Activated CD4-positive, alpha-beta T cell treated with anti-CD3 and anti-CD28 coated beads for 24 hours (primary cell): ENCODE data around the gene ZNF630.
"Not testable (repeated sequence)": the region's sequence is repeated elsewhere in the genome, so short reads cannot be mapped to it uniquely, and the experiment has no call there.

Experiments used
- DNase-seq, 2 donors: peaks; one replicate each; pipeline ENCODE4 v3.0.0-alpha.2; 2020; ENCODE audit warnings: low read depth in 2 of 2

Gene ZNF630

GRCh38 chrX:48071064-48071985, at the start of gene ZNF630:
Gene ZNF630, minus strand, starts transcription at chrX:48071640. Its CDS starts 4,754 bp downstream, at chrX:48066886.
- DNase-seq, result peak; percentile 31 to 33

DNA sequence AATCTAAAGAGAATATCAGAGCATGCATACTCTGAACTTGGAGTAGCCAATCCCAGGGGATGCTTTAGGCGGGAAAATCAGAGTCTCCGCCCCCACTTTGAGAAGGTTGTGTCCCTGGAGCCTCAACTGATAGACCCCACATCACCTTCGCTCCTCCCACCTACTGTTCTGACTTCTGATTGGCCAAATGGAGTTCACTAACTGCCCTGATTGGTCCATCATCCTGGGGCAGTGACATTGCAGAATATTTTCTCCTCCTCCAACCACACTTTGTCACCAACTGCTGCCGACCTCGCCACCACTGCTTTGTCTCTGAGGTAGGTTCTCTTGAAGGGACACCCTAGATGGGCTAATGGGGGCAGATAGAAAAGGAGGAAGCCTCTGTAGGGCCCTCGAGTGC, 36.3 kb upstream of the ZNF630 start:
- no peak for DNase-seq

GRCh38 chrX:48102874-48103374, 31.5 kb upstream of the ZNF630 start:
- no peak for DNase-seq

DNA sequence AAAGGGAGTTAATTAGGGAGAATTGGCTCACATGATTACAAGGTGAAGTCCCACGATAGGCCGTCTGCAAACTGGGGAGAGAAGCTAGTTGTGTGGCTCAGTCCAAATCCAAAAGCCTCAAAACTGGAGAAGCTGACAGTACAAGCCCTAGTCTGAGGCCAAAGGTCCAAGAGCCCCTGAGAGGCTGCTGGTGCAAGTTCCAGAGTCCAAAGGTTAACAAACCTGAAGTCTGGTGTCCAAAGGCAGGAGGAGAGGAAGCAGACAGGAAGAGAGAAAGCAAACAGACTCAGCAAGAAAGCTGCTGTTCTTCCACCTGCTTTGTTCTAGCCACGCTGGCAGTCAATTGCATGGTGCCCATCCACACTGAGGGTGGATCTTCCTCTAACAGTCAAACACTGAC, 30.0 kb upstream of the ZNF630 start:
- no peak for DNase-seq

- not testable (repeated sequence) for DNase-seq
Measured at GRCh38 chrX:48092558-48092957, 21.1 kb upstream of the ZNF630 start.

GRCh38 chrX:48090123-48090522, 18.7 kb upstream of the ZNF630 start:
- no peak for DNase-seq

GRCh38 chrX:48086082-48086481, 14.6 kb upstream of the ZNF630 start:
- no peak for DNase-seq

- no peak for DNase-seq
Measured at GRCh38 chrX:48083706-48084105, 12.3 kb upstream of the ZNF630 start.

DNA sequence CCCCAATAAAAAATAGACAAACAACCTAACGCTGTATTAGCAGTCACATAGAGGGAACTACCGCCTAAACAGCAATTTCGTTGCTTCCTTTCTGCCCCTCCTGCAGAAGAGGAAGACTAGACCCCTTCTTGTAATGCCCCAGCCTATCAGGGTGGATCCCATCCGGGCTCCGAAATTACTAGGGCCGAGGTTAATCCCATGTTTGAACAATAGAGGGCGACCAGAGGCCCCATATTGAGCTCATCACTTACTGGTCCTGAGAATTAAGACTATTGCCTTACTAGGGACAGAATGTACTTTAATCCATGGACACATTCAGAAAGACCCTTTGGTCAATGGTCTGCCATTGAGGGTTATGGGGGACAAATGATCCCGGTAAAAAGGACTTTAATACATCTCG, 11.8 kb upstream of the ZNF630 start:
- DNase-seq, result peak; percentile 5 to 26

DNA sequence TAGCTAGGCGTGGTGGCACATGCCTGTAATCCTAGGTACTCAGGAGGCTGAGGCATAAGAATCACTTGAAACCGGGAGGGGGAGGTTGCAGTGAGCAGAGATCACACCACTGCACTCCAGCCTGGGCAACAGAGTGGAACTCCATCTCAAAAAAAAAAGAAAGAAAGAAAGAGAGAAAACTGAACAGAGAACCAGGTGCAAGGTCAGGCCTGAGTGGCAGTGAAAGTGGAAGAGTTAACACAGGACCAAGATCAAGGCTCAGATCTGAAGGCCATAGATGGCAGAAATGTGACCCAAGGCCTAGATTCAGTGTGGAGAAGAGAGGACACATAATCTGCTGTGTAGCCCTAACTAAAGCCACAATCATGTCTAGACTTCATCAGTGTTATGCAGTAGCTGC, 4.9 kb upstream of the ZNF630 start:
- no peak for DNase-seq

- no peak for DNase-seq
Measured at GRCh38 chrX:48071986-48072605, 656 bp upstream of the ZNF630 start.

GRCh38 chrX:48068096-48068887, 3.1 kb downstream of the ZNF630 start:
- no peak for DNase-seq

DNA sequence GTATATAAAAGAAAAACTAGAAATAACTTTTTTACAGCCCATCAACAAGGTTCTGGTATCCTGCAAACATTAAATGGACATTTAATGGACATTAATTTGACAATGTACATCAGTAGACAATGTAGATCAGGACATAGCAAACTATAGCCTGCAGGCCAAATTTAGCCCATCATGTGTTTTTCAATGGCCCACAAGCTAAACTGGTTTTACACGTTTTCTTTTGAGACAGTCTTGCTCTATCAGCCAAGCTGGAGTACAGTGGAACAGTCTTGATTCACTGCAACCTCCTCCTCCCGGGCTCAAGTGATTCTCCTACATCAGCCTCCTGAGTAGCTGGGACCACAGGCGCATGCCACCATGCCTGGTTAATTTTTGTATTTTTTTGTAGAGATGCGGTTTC, 7.2 kb downstream of the ZNF630 start:
- no peak for DNase-seq

DNA sequence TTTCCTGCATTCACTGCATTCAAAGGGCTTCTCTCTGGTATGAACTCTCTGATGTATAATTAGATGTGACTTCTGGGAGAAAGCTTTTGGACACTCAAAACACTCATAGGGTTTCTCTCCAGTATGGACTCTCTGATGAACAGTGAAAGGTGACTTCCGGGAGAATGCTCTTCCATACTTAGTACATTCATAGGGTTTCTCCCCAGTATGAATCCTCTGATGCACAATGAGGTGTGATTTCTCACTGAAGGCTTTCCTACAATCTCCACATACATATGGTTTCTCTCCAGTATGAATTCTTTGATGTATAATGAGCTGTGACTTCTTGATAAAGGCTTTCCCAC, 12.2 kb downstream of the ZNF630 start:
- DNase-seq, result no peak

DNA sequence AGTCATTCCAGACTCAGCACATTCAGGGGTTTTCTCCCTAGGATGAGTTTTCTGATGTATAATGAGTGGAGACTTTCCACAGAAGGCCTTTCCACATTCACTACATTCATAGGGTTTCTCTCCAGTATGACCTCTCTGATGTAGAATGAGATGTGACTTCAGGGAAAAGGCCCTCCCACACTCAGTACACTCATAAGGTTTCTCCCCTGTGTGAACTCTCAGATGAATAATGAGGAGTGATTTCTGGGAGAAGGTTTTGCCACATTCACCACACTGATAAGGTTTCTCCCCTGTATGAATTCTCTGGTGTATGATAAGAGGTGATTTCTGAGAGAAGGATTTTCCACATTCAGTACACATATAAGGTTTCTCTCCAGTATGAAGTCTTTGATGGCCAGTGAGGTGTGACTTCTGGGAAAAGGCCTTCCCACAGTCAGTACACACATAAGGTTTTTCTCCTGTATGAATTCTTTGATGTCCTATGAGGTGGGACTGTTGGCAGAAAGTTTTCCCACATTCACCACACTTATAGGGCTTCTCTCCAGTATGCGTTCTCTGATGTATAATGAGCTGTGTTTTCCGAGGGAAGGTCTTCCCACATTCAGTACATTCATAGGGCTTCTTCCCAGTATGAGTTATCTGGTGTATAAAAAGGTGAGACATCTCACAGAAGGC, 12.7 kb downstream of the ZNF630 start:
- no peak for DNase-seq

- DNase-seq, result no peak
Measured at GRCh38 chrX:48046846-48047245, 24.6 kb downstream of the ZNF630 start.

- no peak for DNase-seq
Measured at GRCh38 chrX:48045410-48046311, 25.8 kb downstream of the ZNF630 start.

DNA sequence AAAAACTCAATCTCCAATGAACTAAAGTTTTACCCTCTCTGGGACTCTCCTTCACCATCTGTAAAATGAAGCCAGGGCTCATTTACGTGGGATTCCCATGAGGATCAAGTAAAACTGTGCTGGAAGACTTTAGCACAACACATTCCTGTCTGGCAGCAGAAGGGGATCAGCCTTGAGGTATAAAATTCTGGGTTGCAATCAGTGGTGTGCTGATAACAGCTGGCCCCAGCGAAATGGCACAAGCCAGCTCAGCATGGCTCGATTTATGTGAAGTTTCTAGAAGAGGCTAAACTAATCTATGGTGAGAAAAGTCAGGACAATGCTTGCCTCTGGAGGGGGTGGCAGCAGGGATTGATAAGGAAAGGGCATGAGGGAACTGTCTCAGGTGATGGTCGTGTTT, 28.4 kb downstream of the ZNF630 start:
- DNase-seq, result no peak

- no peak for DNase-seq
Measured at GRCh38 chrX:48035891-48036290, 35.5 kb downstream of the ZNF630 start.

DNA sequence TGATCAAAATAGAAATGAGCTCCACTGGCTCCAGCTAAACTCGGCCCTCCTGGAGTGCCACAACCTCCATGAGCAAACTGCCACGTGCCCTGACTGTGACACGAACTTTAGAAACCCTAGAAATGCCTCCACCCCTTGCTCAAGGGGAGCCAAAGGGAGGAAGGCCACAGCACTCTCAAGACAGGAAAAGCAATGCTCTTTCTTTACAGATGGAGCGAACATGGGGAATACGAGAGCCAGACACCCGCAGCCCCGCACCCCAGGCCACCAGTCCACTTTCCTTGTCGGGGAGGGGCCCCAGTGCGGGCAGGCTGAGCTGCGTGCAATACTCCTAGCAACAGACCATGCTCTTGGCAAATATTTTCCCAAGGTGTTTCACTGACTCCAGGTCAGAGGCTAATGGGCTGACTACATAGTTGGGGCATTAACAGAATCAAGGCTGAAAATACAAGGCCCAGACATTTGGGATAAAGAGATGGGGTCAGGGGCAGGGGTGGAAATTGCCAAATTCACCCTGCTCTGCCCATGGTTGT, 40.7 kb downstream of the ZNF630 start:
- not testable (repeated sequence) for DNase-seq
